H1 (cell line): ENCODE data around the gene ABCG8. TPM values are rescaled to one million over a fixed set of nuclear protein-coding genes. Genes with fewer than 3 reads are reported as not detected.

ENCODE experiments used
- CTCF ChIA-PET: fragments of 300-600 bp; sonication (Branson Sonifier 250); formaldehyde crosslinking; loops from one replicate; lab custom pipeline; 2021; ENCODE audit not compliant: partially characterized antibody; lab: Charles Lee
- POLR2A ChIA-PET: fragments of 300-600 bp; sonication (Branson Sonifier 250); formaldehyde crosslinking; loops from one replicate; lab custom pipeline; 2021; ENCODE audit warnings: inconsistent platforms; ENCODE audit not compliant: partially characterized antibody; lab: Charles Lee
- DNase-seq, 2 experiments: peaks; one replicate each; pipeline versions ENCODE4 v3.0.0 to v3.0.0-alpha.2; 2010 to 2022; ENCODE audit warnings: low spot score in 2 of 2, low read depth in 1 of 2, mixed read lengths in 1 of 2
- FAIRE-seq: peaks from 2 replicates; lab custom pipeline; 2011; peaks lifted over from hg19 to GRCh38; lab: Jason Lieb, UNC
- H2AFZ ChIP-seq: 2 replicates; pipeline ENCODE4 v1.8.1; 2012; ENCODE audit warnings: low read length, inconsistent platforms
- H2AK5ac ChIP-seq: 2 replicates; pipeline ENCODE4 v1.6.1; 2013; ENCODE audit warnings: low read depth, low read length
- H2BK120ac ChIP-seq: replicated peaks from 2 replicates; pipeline ENCODE3; 2013; ENCODE audit warnings: low read depth, low read length, inconsistent platforms
- H2BK12ac ChIP-seq: 2 replicates; pipeline ENCODE4 v1.6.1; 2013; ENCODE audit warnings: low read depth, low read length
- H2BK15ac ChIP-seq: 2 replicates; pipeline ENCODE4 v1.6.1; 2013; ENCODE audit warnings: low read length
- H2BK20ac ChIP-seq: 2 replicates; pipeline ENCODE4 v1.6.1; 2013; ENCODE audit warnings: low read length
- H2BK5ac ChIP-seq: 2 replicates; pipeline ENCODE4 v1.6.1; 2013; ENCODE audit warnings: low read depth, low read length
- H3K14ac ChIP-seq: 2 replicates; pipeline ENCODE4 v1.6.1; 2013; ENCODE audit warnings: inconsistent platforms; ENCODE audit not compliant: insufficient read length
- H3K18ac ChIP-seq: 2 replicates; pipeline ENCODE4 v1.6.1; 2013; ENCODE audit warnings: low read length; ENCODE audit errors: extremely low read depth
- H3K23ac ChIP-seq: 2 replicates; pipeline ENCODE4 v1.6.1; 2013; ENCODE audit warnings: inconsistent platforms; ENCODE audit not compliant: insufficient read length
- H3K23me2 ChIP-seq: 2 replicates; pipeline ENCODE4 v1.6.1; 2013; ENCODE audit warnings: low read depth, low read length
- H3K27ac ChIP-seq: 2 replicates; pipeline ENCODE4 v1.6.1; 2011; ENCODE audit warnings: low read depth, low read length, inconsistent platforms
- H3K27me3 ChIP-seq, 4 experiments: replicated peaks in 1 of 4; 1 replicate in 1 of 4; 2 replicates in 3 of 4; pipeline versions ENCODE4 v1.6.1 to v1.8.1; 2011 to 2013; ENCODE audit warnings: low read length in 3 of 4, mild to moderate bottlenecking in 3 of 4, inconsistent platforms in 2 of 4, mixed read lengths in 2 of 4, moderate library complexity in 1 of 4; ENCODE audit not compliant: control insufficient read depth in 3 of 4, insufficient read depth in 3 of 4; ENCODE audit errors: extremely low read depth in 1 of 4
- H3K36me3 ChIP-seq, 4 experiments: 2 replicates each; pipeline versions ENCODE4 v1.6.1 to v1.8.1; 2011 to 2013; ENCODE audit warnings: mild to moderate bottlenecking in 4 of 4, low read length in 3 of 4, moderate library complexity in 2 of 4, control low read depth in 1 of 4, inconsistent platforms in 1 of 4; ENCODE audit not compliant: insufficient read depth in 4 of 4, control insufficient read depth in 2 of 4
- H3K4ac ChIP-seq: replicated peaks from 2 replicates; pipeline ENCODE3; 2013; ENCODE audit warnings: low read length, low read depth, mixed read lengths, inconsistent platforms; ENCODE audit not compliant: insufficient read length
- H3K4me1 ChIP-seq, 4 experiments: replicated peaks in 1 of 4; 1 replicate in 1 of 4; 2 replicates in 3 of 4; pipeline versions ENCODE4 v1.6.1 to v1.8.1; 2011 to 2013; ENCODE audit warnings: low read length in 3 of 4, inconsistent platforms in 2 of 4, mixed read lengths in 1 of 4; ENCODE audit not compliant: insufficient read depth in 4 of 4, control insufficient read depth in 3 of 4
- H3K4me2 ChIP-seq, 2 experiments: 2 replicates each; pipeline versions ENCODE4 v1.6.1 to v1.8.1; 2011 to 2013; ENCODE audit warnings: low read depth in 2 of 2, low read length in 2 of 2, control low read depth in 1 of 2, inconsistent platforms in 1 of 2, mild to moderate bottlenecking in 1 of 2; ENCODE audit not compliant: insufficient read depth in 1 of 2
- H3K4me3 ChIP-seq, 4 experiments: fragments of 200-600, 300-600 bp in 1 of 4; sonication (generic), shearing (Covaris generic), sonication (Bioruptor Twin) in 1 of 4; 2 replicates each; pipeline versions ENCODE4 v1.5.1 to v1.8.1; 2011 to 2016; ENCODE audit warnings: low read length in 4 of 4, low read depth in 3 of 4, control low read depth in 2 of 4, inconsistent platforms in 2 of 4, mild to moderate bottlenecking in 2 of 4, mixed read lengths in 1 of 4, moderate library complexity in 1 of 4; ENCODE audit not compliant: insufficient read depth in 2 of 4; ENCODE audit errors: extremely low read depth in 1 of 4
- H3K56ac ChIP-seq: replicated peaks from 2 replicates; pipeline ENCODE3; 2013; ENCODE audit warnings: low read depth, mild to moderate bottlenecking, mixed read lengths, low read length, inconsistent platforms; ENCODE audit not compliant: insufficient read length
- H3K79me1 ChIP-seq: 2 replicates; pipeline ENCODE4 v1.6.1; 2013; ENCODE audit warnings: low read depth, low read length, control low read depth
- H3K79me2 ChIP-seq, 2 experiments: 2 replicates each; pipeline versions ENCODE4 v1.6.1 to v1.8.1; 2012 to 2013; ENCODE audit warnings: low read length in 2 of 2, mild to moderate bottlenecking in 2 of 2, inconsistent platforms in 1 of 2; ENCODE audit not compliant: insufficient read depth in 2 of 2, control insufficient read depth in 1 of 2
- H3K9ac ChIP-seq, 4 experiments: replicated peaks in 1 of 4; 1 replicate in 1 of 4; 2 replicates in 3 of 4; pipeline versions ENCODE4 v1.6.1 to v1.8.1; 2011 to 2013; ENCODE audit warnings: low read depth in 3 of 4, low read length in 3 of 4, control low read depth in 2 of 4, mild to moderate bottlenecking in 2 of 4, moderate library complexity in 2 of 4, inconsistent platforms in 1 of 4; ENCODE audit errors: extremely low read depth in 1 of 4
- H3K9me3 ChIP-seq, 2 experiments: 2 replicates each; pipeline versions ENCODE4 v1.6.1 to v1.8.1; 2012 to 2013; ENCODE audit warnings: mild to moderate bottlenecking in 2 of 2, moderate library complexity in 2 of 2, control low read depth in 1 of 2, inconsistent platforms in 1 of 2, low read depth in 1 of 2, low read length in 1 of 2, mixed read lengths in 1 of 2; ENCODE audit not compliant: insufficient read depth in 2 of 2
- H4K20me1 ChIP-seq, 2 experiments: replicated peaks in 1 of 2; 2 replicates each; pipeline versions ENCODE3 to v1.8.1; 2011 to 2013; ENCODE audit warnings: inconsistent platforms in 2 of 2, low read length in 2 of 2, mild to moderate bottlenecking in 1 of 2; ENCODE audit not compliant: insufficient read depth in 2 of 2, control insufficient read depth in 1 of 2
- H4K5ac ChIP-seq: 2 replicates; pipeline ENCODE4 v1.6.1; 2013; ENCODE audit warnings: low read length, low read depth, mixed read lengths, inconsistent platforms; ENCODE audit not compliant: insufficient read length
- H4K8ac ChIP-seq: 2 replicates; pipeline ENCODE4 v1.8.0; 2013; ENCODE audit warnings: mild to moderate bottlenecking, moderate library complexity, low read length, inconsistent platforms; ENCODE audit not compliant: insufficient read depth; ENCODE audit errors: extremely low read depth
- H4K91ac ChIP-seq: replicated peaks from 2 replicates; pipeline ENCODE3; 2013; ENCODE audit warnings: low read length, mixed read lengths, inconsistent platforms; ENCODE audit not compliant: insufficient read length
- EZH2 ChIP-seq: fragments of 200-600 bp; sonication (generic); IDR thresholded peaks from 2 replicates; pipeline ENCODE4 v1.7.1; 2012; ENCODE audit warnings: low read depth, mild to moderate bottlenecking, moderate library complexity, low read length, inconsistent platforms; ENCODE audit not compliant: severe bottlenecking
- JUND ChIP-seq: IDR thresholded peaks from 2 replicates; pipeline ENCODE4 v1.6.1; 2011; ENCODE audit warnings: mild to moderate bottlenecking, improper control_type of control experiment, low read length
- TBP ChIP-seq: IDR thresholded peaks from 2 replicates; pipeline ENCODE4 v1.6.1; 2011; ENCODE audit warnings: low read depth, low read length, improper control_type of control experiment
- WGBS, 2 experiments: shearing (Covaris generic) in 1 of 2; methylation state at CpG; one replicate each; pipeline versions ENCODE4 v1.1.6 to v1.1.7; 2013 to 2015; ENCODE audit warnings: low lambda C conversion rate in 2 of 2, mixed read lengths in 2 of 2, inconsistent platforms in 1 of 2, low coverage in 1 of 2, missing lambda C conversion rate in 1 of 2; ENCODE audit not compliant: insufficient replicate concordance in 2 of 2, insufficient coverage in 1 of 2, insufficient read length in 1 of 2; ENCODE audit errors: extremely low coverage in 1 of 2, missing lambda C conversion rate in 1 of 2; 5-methylcytosine and 5-hydroxymethylcytosine counted together
- polyA plus RNA-seq, 7 experiments: library from polyadenylated mRNA; depleted of rRNA in 3 of 7; stranded (reverse) in 5 of 7; unstranded in 2 of 7; fragments of >200 nt in 5 of 7; fragments of 200-250 nt in 2 of 7; gene quantifications; 1 replicate in 5 of 7; 2 replicates in 1 of 7; 4 replicates in 1 of 7; pipeline versions ENCODE4 v1.2.1 to v1.2.3, GENCODE V29; 2011 to 2013; ENCODE audit warnings: missing spikeins in 2 of 7, mixed read lengths in 2 of 7
- total RNA-seq: library from RNA; stranded (reverse); fragmentation: NEBNext Ultra II Directional; extraction: Animal tissue kit (Norgen Biotek cat#: 25700); gene quantifications from 2 replicates; pipeline ENCODE4 v1.2.1, GENCODE V29; 2021

The ABCG8 gene
- total and polyA plus RNA-seq, 2 of the 8 experiments (the other 6 are each of a cell fraction or from before 2014, with no cell fraction given) = not detected

- H3K79me1 ChIP-seq = no peaks in the 10 kb centered on the region
- H4K8ac ChIP-seq = no peak overlapping the region; the same call in 1 of the 2 replicates
- H4K91ac ChIP-seq = no peak overlapping the region
- WGBS, 2 experiments = 94% methylated on average over 11 of the region's 11 CpGs; no CpG with 5 or more reads in 1 of the 2 experiments
- TF ChIP-seq TBP (no peak), JUND (no peak), EZH2 (no peak)
- H3K23me2 ChIP-seq = no peaks in the 10 kb centered on the region
- H3K23ac ChIP-seq = no peak overlapping the region
- no peak for FAIRE-seq
- no peak overlapping the region for H4K5ac ChIP-seq
- POLR2A ChIA-PET = interaction anchor here (0.9 kb wide), 1 partner anchor 234 kb away, joined by 3 read pairs; no protein-coding TSS in a partner anchor
- no peak overlapping the region for H3K4me3 ChIP-seq
- no peak overlapping the region for H2BK12ac ChIP-seq
- H3K9me3 ChIP-seq = no peaks in the 10 kb centered on the region
- H3K27ac ChIP-seq = no peak overlapping the region
- H2BK15ac ChIP-seq = no peak overlapping the region
- no peaks in the 10 kb centered on the region for H3K36me3 ChIP-seq
- H3K18ac ChIP-seq = no peak overlapping the region
- peaks cover 0 to 3% (median 1%) of the 10 kb centered on the region in 4 experiments; a peak in 2 of 7 replicates for H3K4me1 ChIP-seq
- H2BK120ac ChIP-seq = no peak overlapping the region
- H3K4ac ChIP-seq = no peak overlapping the region
- H2AFZ ChIP-seq = peak overlapping the region; percentile 77; the same call in 1 of the 2 replicates
- no peak overlapping the region for H3K9ac ChIP-seq
- no peaks in the 10 kb centered on the region for H3K27me3 ChIP-seq
- CTCF ChIA-PET = interaction anchor here (0.6 to 2.8 kb wide), 4 partner anchors 22 to 682 kb away, joined by 3 to 6 read pairs (median 6); no protein-coding TSS in a partner anchor
- H2BK5ac ChIP-seq = no peak overlapping the region
- H2BK20ac ChIP-seq = no peak overlapping the region
- DNase-seq = peak in 1 of 2 experiments; percentile 32
- H3K4me2 ChIP-seq = no peak overlapping the region
- no peak overlapping the region for H3K56ac ChIP-seq
- H2AK5ac ChIP-seq = no peak overlapping the region
- no peaks in the 10 kb centered on the region for H3K79me2 ChIP-seq
- H3K14ac ChIP-seq = no peak overlapping the region
- no peaks in the 10 kb centered on the region for H4K20me1 ChIP-seq
Observed at GRCh38 chr2:43823751-43824150, 15.0 kb upstream of the ABCG8 start.
